H9 (cell line): ENCODE results near the gene YWHAB. TPM values are rescaled to one million over a fixed set of nuclear protein-coding genes. Genes with fewer than 3 reads are reported as not detected.
"Not testable (repeated sequence)": the region's sequence is repeated elsewhere in the genome, so short reads cannot be mapped to it uniquely, and the experiment has no call there.

ENCODE experiments used
- DNase-seq: peaks from one replicate; pipeline ENCODE4 v3.0.0-alpha.2; 2017
- H2AFZ ChIP-seq: one replicate; pipeline ENCODE4 v1.6.1; 2013; ENCODE audit warnings: mild to moderate bottlenecking, low read length, control low read depth, moderate library complexity
- H2AK5ac ChIP-seq: 2 replicates; pipeline ENCODE4 v1.6.1; 2013; ENCODE audit warnings: low read length, control low read depth, mixed read lengths; ENCODE audit not compliant: insufficient read length
- H2BK120ac ChIP-seq: one replicate; pipeline ENCODE4 v1.6.1; 2013; ENCODE audit warnings: low read depth, mild to moderate bottlenecking, low read length, control low read depth, inconsistent platforms; ENCODE audit not compliant: poor library complexity, severe bottlenecking
- H2BK12ac ChIP-seq: 2 replicates; pipeline ENCODE4 v1.6.1; 2013; ENCODE audit warnings: low read length, control low read depth, mixed read lengths, low read depth; ENCODE audit not compliant: insufficient read length
- H2BK15ac ChIP-seq: 2 replicates; pipeline ENCODE4 v1.6.1; 2013; ENCODE audit warnings: low read depth, low read length, control low read depth
- H2BK20ac ChIP-seq: one replicate; pipeline ENCODE4 v1.6.1; 2013; ENCODE audit warnings: low read depth, mild to moderate bottlenecking, low read length, control low read depth, inconsistent platforms; ENCODE audit not compliant: poor library complexity, severe bottlenecking
- H2BK5ac ChIP-seq: 2 replicates; pipeline ENCODE4 v1.6.1; 2013; ENCODE audit warnings: low read length, control low read depth, mixed read lengths; ENCODE audit not compliant: insufficient read length
- H3K14ac ChIP-seq: 2 replicates; pipeline ENCODE4 v1.6.1; 2013; ENCODE audit warnings: low read length, control low read depth; ENCODE audit not compliant: insufficient read depth
- H3K18ac ChIP-seq: 2 replicates; pipeline ENCODE4 v1.6.1; 2013; ENCODE audit warnings: low read depth, mild to moderate bottlenecking, mixed read lengths, low read length, control low read depth; ENCODE audit not compliant: insufficient read length
- H3K23ac ChIP-seq: 2 replicates; pipeline ENCODE4 v1.6.1; 2013; ENCODE audit warnings: low read length, control low read depth, mixed read lengths, low read depth; ENCODE audit not compliant: insufficient read length
- H3K23me2 ChIP-seq: 2 replicates; pipeline ENCODE4 v1.6.1; 2013; ENCODE audit warnings: low read depth, mild to moderate bottlenecking, mixed read lengths, low read length, control low read depth; ENCODE audit not compliant: insufficient read length, poor library complexity, severe bottlenecking
- H3K27ac ChIP-seq: 2 replicates; pipeline ENCODE4 v1.5.1; 2013; ENCODE audit warnings: low read length, control low read depth, mixed read lengths, low read depth; ENCODE audit not compliant: insufficient read length
- H3K27me3 ChIP-seq: 2 replicates; pipeline ENCODE4 v1.6.1; 2013; ENCODE audit warnings: low read length, control low read depth, inconsistent platforms; ENCODE audit not compliant: insufficient read depth
- H3K4ac ChIP-seq: 2 replicates; pipeline ENCODE4 v1.6.1; 2013; ENCODE audit warnings: low read depth, mild to moderate bottlenecking, control low read depth, inconsistent platforms, low read length, moderate library complexity
- H3K4me1 ChIP-seq: 2 replicates; pipeline ENCODE4 v1.6.1; 2013; ENCODE audit warnings: low read length, control low read depth, inconsistent platforms; ENCODE audit not compliant: insufficient read depth
- H3K4me2 ChIP-seq: 2 replicates; pipeline ENCODE4 v1.6.1; 2013; ENCODE audit warnings: low read length, control low read depth, mixed read lengths; ENCODE audit not compliant: insufficient read length, insufficient read depth
- H3K56ac ChIP-seq: 2 replicates; pipeline ENCODE4 v1.6.1; 2013; ENCODE audit warnings: low read depth, mild to moderate bottlenecking, mixed read lengths, low read length, control low read depth; ENCODE audit not compliant: insufficient read length
- H3K79me1 ChIP-seq: 2 replicates; pipeline ENCODE4 v1.6.1; 2013; ENCODE audit warnings: low read depth, mild to moderate bottlenecking, moderate library complexity, low read length, control low read depth, inconsistent platforms; ENCODE audit not compliant: insufficient read depth, poor library complexity, severe bottlenecking
- H3K79me2 ChIP-seq: 2 replicates; pipeline ENCODE4 v1.6.1; 2013; ENCODE audit warnings: low read length, control low read depth, inconsistent platforms; ENCODE audit not compliant: insufficient read depth
- H3K9ac ChIP-seq: 2 replicates; pipeline ENCODE4 v1.6.1; 2013; ENCODE audit warnings: low read length, control low read depth, mixed read lengths; ENCODE audit not compliant: insufficient read length; ENCODE audit errors: extremely low read depth
- H3K9me3 ChIP-seq: one replicate; pipeline ENCODE4 v1.6.1; 2013; ENCODE audit warnings: low read depth, low read length, inconsistent platforms; ENCODE audit not compliant: control insufficient read depth
- H3T11ph ChIP-seq: one replicate; pipeline ENCODE4 v1.6.1; 2013; ENCODE audit warnings: mild to moderate bottlenecking, low read length, control low read depth, inconsistent platforms
- H4K20me1 ChIP-seq: one replicate; pipeline ENCODE4 v1.6.1; 2013; ENCODE audit not compliant: control insufficient read depth, insufficient read length, insufficient read depth
- H4K5ac ChIP-seq: 2 replicates; pipeline ENCODE4 v1.6.1; 2013; ENCODE audit warnings: low read depth, mild to moderate bottlenecking, mixed read lengths, low read length, control low read depth; ENCODE audit not compliant: insufficient read length
- H4K8ac ChIP-seq: replicated peaks from 2 replicates; pipeline ENCODE4 v1.6.1; 2013; ENCODE audit warnings: low read length, control low read depth, mixed read lengths, low read depth; ENCODE audit not compliant: insufficient read length
- H4K91ac ChIP-seq: 2 replicates; pipeline ENCODE4 v1.6.1; 2013; ENCODE audit warnings: low read depth, mild to moderate bottlenecking, moderate library complexity, mixed read lengths, low read length, control low read depth; ENCODE audit not compliant: insufficient read length
- H3K27ac Mint-ChIP-seq, 3 experiments: 2 replicates in 2 of 3; 3 replicates in 1 of 3; pipeline ENCODE4 v1.8.0; 2020 to 2021; ENCODE audit warnings: mixed read lengths in 3 of 3, mild to moderate bottlenecking in 1 of 3, moderate library complexity in 1 of 3
- H3K27me3 Mint-ChIP-seq: 2 replicates; pipeline ENCODE4 v1.8.0; 2021; ENCODE audit warnings: low read depth, mild to moderate bottlenecking, moderate library complexity, mixed read lengths
- H3K36me3 Mint-ChIP-seq, 3 experiments: 2 replicates in 2 of 3; 3 replicates in 1 of 3; pipeline ENCODE4 v1.8.0; 2020 to 2021; ENCODE audit warnings: low read depth in 3 of 3, mixed read lengths in 3 of 3; ENCODE audit not compliant: insufficient read depth in 1 of 3
- H3K4me1 Mint-ChIP-seq, 2 experiments: 2 replicates each; pipeline ENCODE4 v1.8.0; 2020; ENCODE audit warnings: mixed read lengths in 2 of 2
- H3K4me3 Mint-ChIP-seq, 2 experiments: 2 replicates in 1 of 2; 3 replicates in 1 of 2; pipeline ENCODE4 v1.8.0; 2020 to 2021; ENCODE audit warnings: mild to moderate bottlenecking in 2 of 2, mixed read lengths in 2 of 2, moderate library complexity in 1 of 2
- H3K9me3 Mint-ChIP-seq, 2 experiments: 2 replicates in 1 of 2; 3 replicates in 1 of 2; pipeline ENCODE4 v1.8.0; 2020; ENCODE audit warnings: mild to moderate bottlenecking in 2 of 2, mixed read lengths in 2 of 2, moderate library complexity in 1 of 2
- WGBS: extraction: QIAGEN DNeasy Blood & Tissue Kit; methylation state at CpG from one replicate; pipeline ENCODE4 v1.1.7; 2013; ENCODE audit warnings: missing lambda C conversion rate, low lambda C conversion rate, mixed read lengths; ENCODE audit not compliant: insufficient read length; ENCODE audit errors: extremely low coverage; 5-methylcytosine and 5-hydroxymethylcytosine counted together
- total RNA-seq: library from RNA; stranded (reverse); gene quantifications from 2 replicates; pipeline ENCODE4 v1.2.1, GENCODE V29; 2021

Gene YWHAB
- total RNA-seq, 1 experiment from 2014 or later: 203 TPM

DNA sequence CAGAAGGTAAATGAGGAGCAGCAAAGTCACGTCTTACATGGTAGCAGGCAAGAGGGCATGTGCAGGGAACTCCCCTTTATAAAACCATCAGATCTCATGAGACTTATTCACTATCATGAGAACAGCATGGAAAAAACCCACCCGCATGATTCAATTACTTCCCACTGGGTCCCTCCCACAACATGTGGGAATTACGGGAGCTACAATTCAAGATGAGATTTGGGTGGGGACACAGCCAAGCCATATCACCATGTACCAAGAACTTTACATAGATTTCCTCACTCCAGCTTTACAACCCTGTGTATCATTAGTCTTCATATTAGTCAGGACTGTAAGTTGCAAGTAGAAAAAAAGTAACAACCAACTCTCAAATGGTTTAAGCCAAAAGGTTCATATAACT is 21.0 kb upstream of the YWHAB start:
- not testable (repeated sequence) for H3K18ac ChIP-seq, H3K56ac ChIP-seq, H3K27me3 Mint-ChIP-seq, H3T11ph ChIP-seq, H3K4me1 ChIP-seq, H2BK15ac ChIP-seq, H3K36me3 Mint-ChIP-seq, H2BK20ac ChIP-seq, H4K20me1 ChIP-seq, H3K79me1 ChIP-seq, H3K9me3 Mint-ChIP-seq, H3K9me3 ChIP-seq, H2AK5ac ChIP-seq, H3K23ac ChIP-seq, H3K4ac ChIP-seq, H4K5ac ChIP-seq, H3K23me2 ChIP-seq, H3K27ac ChIP-seq, H2BK5ac ChIP-seq, H3K27ac Mint-ChIP-seq, H3K14ac ChIP-seq, H4K91ac ChIP-seq, H3K4me3 Mint-ChIP-seq, H3K79me2 ChIP-seq, H3K27me3 ChIP-seq, H2BK120ac ChIP-seq, H4K8ac ChIP-seq, H3K9ac ChIP-seq, DNase-seq, H2BK12ac ChIP-seq, H3K4me1 Mint-ChIP-seq, H3K4me2 ChIP-seq, H2AFZ ChIP-seq
- WGBS: no CpG with 5 or more reads among the region's 3 CpGs
